Ammon's horn (tissue), 1 donor: ENCODE data around the gene DIP2C.
A peak's percentile ranks its signal among the peaks of the same experiment; 100 is the strongest.

Source experiments
- DNase-seq: peaks from one replicate; pipeline ENCODE4 v3.0.0-alpha.2; 2016; ENCODE audit warnings: low spot score

DIP2C gene

GRCh38 chr10:625751-626711 lies 63.4 kb downstream of the DIP2C start:
- DNase-seq: no peak

GRCh38 chr10:625333-625696 lies 64.2 kb downstream of the DIP2C start:
- DNase-seq: peak; percentile 80

- DNase-seq: peak; percentile 97
Measured at GRCh38 chr10:624605-625332, 64.7 kb downstream of the DIP2C start.

- no peak for DNase-seq
Measured at GRCh38 chr10:624312-624604, 65.2 kb downstream of the DIP2C start.

- DNase-seq: peak; percentile 49
Measured at GRCh38 chr10:623477-624311, 65.8 kb downstream of the DIP2C start.

GRCh38 chr10:623014-623413 lies 66.5 kb downstream of the DIP2C start:
- peak; percentile 70 for DNase-seq

GRCh38 chr10:621981-622740 lies 67.3 kb downstream of the DIP2C start:
- peak; percentile 85 for DNase-seq

- peak; percentile 58 for DNase-seq
Measured at GRCh38 chr10:621513-621912, 68.0 kb downstream of the DIP2C start.

GRCh38 chr10:620971-621370 lies 68.5 kb downstream of the DIP2C start:
- no peak for DNase-seq

- no peak for DNase-seq
Measured at GRCh38 chr10:620417-620816, 69.1 kb downstream of the DIP2C start.

GRCh38 chr10:619710-620109 lies 69.8 kb downstream of the DIP2C start:
- no peak for DNase-seq

GRCh38 chr10:618229-618989 lies 71.1 kb downstream of the DIP2C start:
- DNase-seq: no peak

GRCh38 chr10:617471-617870 lies 72.0 kb downstream of the DIP2C start:
- DNase-seq: no peak

- peak; percentile 54 for DNase-seq
Measured at GRCh38 chr10:615583-616152, 73.8 kb downstream of the DIP2C start.

GRCh38 chr10:614790-615582 lies 74.5 kb downstream of the DIP2C start:
- peak; percentile 96 for DNase-seq

- peak; percentile 61 for DNase-seq
Measured at GRCh38 chr10:614139-614711, 75.2 kb downstream of the DIP2C start.

- DNase-seq: no peak
Measured at GRCh38 chr10:613271-614138, 76.0 kb downstream of the DIP2C start.

GRCh38 chr10:612696-613095 lies 76.8 kb downstream of the DIP2C start:
- no peak for DNase-seq
